ENCODE results near the gene PCSK9. TPM values are rescaled to one million over a fixed set of nuclear protein-coding genes. Genes with fewer than 3 reads are reported as not detected.

The PCSK9 gene
- total RNA-seq, 3 donors from 2014 or later = 0.15 to 0.16 TPM; not detected in 1

DNA sequence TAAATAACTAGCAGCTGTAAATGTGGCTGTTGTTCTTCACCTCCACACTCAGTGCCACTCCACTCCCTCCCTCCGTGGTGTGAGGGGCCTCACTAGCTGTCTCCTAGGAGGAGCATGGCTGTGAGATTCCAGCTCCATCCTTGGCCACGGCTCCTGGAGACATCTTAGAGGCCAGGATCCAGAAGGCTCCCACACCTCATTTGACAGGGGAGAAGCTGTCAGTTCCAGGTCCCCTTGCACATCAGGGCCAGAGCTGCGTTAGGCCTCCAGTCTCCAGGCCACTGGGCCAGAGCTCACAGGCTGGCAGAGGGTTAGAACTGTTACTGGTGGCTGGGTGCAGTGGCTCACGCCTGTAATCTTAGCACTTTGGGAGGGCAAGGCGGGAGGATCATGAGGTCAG is 15.0 kb downstream of the PCSK9 start:
- H3K27me3 ChIP-seq = no peaks in the 10 kb centered on the region
- DNase-seq (ENCODE audit: low spot score in 2 of 2) = no peak
- intact Hi-C loops (cut with DNase I; ENCODE audit: low total_unique reads) = no loop called here

GRCh38 chr1:55055084-55055882 is 15.9 kb downstream of the PCSK9 start:
- no peaks in the 10 kb centered on the region for H3K27me3 ChIP-seq
- no peaks in the 10 kb centered on the region for H3K36me3 ChIP-seq
- no peak overlapping the region for H3K4me3 ChIP-seq
- no peak for TF ChIP-seq POLR2AphosphoS5 (IDR thresholded peaks at IDR 0.05)
- TF ChIP-seq, protein P1, sequence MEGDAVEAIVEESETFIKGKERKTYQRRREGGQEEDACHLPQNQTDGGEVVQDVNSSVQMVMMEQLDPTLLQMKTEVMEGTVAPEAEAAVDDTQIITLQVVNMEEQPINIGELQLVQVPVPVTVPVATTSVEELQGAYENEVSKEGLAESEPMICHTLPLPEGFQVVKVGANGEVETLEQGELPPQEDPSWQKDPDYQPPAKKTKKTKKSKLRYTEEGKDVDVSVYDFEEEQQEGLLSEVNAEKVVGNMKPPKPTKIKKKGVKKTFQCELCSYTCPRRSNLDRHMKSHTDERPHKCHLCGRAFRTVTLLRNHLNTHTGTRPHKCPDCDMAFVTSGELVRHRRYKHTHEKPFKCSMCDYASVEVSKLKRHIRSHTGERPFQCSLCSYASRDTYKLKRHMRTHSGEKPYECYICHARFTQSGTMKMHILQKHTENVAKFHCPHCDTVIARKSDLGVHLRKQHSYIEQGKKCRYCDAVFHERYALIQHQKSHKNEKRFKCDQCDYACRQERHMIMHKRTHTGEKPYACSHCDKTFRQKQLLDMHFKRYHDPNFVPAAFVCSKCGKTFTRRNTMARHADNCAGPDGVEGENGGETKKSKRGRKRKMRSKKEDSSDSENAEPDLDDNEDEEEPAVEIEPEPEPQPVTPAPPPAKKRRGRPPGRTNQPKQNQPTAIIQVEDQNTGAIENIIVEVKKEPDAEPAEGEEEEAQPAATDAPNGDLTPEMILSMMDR (IDR thresholded peaks at IDR 0.05) = no peak
- no peak for TF ChIP-seq POLR2A (IDR thresholded peaks at IDR 0.05)
- no peaks in the 10 kb centered on the region for H3K4me1 ChIP-seq
- DNase-seq (ENCODE audit: low spot score in 2 of 2) = peak in 1 of 2 donors; percentile 20
- no peaks in the 10 kb centered on the region for H3K9me3 ChIP-seq
- H3K27ac ChIP-seq = no peak overlapping the region
- intact Hi-C loops (cut with DNase I; ENCODE audit: low total_unique reads) = no loop called here

More for the DNA sequence above, 15.0 kb downstream of the PCSK9 start:
- Histone ChIP-seq H3K4me1 (no peaks in the 10 kb centered on the region), H3K9me3 (no peaks in the 10 kb centered on the region), H3K4me3 (no peak overlapping the region), H3K36me3 (no peaks in the 10 kb centered on the region), H3K27ac (no peak overlapping the region)
- TF ChIP-seq, protein P1 (IDR thresholded peaks at IDR 0.05) = no peak
- TF ChIP-seq POLR2A (IDR thresholded peaks at IDR 0.05) (no peak), POLR2AphosphoS5 (IDR thresholded peaks at IDR 0.05) (no peak)

GRCh38 chr1:55055951-55056631 is 16.7 kb downstream of the PCSK9 start:
- Histone ChIP-seq H3K9me3 (no peaks in the 10 kb centered on the region), H3K4me1 (no peaks in the 10 kb centered on the region), H3K27ac (no peak overlapping the region), H3K27me3 (no peaks in the 10 kb centered on the region), H3K36me3 (no peaks in the 10 kb centered on the region), H3K4me3 (no peak overlapping the region)
- intact Hi-C loops (cut with DNase I; ENCODE audit: low total_unique reads) = no loop called here
- TF ChIP-seq POLR2AphosphoS5 (IDR thresholded peaks at IDR 0.05) = no peak
- TF ChIP-seq POLR2A (IDR thresholded peaks at IDR 0.05) = no peak
- TF ChIP-seq, protein P1 (IDR thresholded peaks at IDR 0.05) = no peak
- DNase-seq (ENCODE audit: low spot score in 2 of 2) = peak in 1 of 2 donors; percentile 45

DNA sequence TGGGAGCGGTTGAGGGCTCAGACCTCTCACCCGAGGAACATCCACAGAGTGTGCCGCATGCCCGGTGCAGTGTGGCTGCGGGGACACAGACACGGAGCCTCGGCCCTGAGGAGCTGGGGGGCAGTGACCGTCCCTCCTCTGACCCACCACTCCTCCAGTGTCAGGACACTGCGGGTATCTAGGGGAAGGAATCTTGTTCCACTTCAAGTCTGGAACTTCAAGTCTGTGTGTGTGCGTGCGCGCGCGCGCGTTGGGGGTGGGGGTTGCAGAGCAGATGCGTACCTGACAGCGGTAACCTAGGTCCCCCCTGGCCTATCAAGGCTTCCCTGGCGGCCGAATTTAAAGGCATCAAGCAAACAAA is 17.3 kb downstream of the PCSK9 start:
- no peak overlapping the region for H3K27ac ChIP-seq
- H3K27me3 ChIP-seq = no peaks in the 10 kb centered on the region
- H3K36me3 ChIP-seq = no peaks in the 10 kb centered on the region
- no peaks in the 10 kb centered on the region for H3K4me1 ChIP-seq
- TF ChIP-seq POLR2A (IDR thresholded peaks at IDR 0.05) (no peak), POLR2AphosphoS5 (IDR thresholded peaks at IDR 0.05) (no peak)
- TF ChIP-seq, protein P1 (IDR thresholded peaks at IDR 0.05) = no peak
- H3K9me3 ChIP-seq = no peaks in the 10 kb centered on the region
- H3K4me3 ChIP-seq = no peak overlapping the region
- intact Hi-C loops (cut with DNase I; ENCODE audit: low total_unique reads) = no loop called here
- DNase-seq (ENCODE audit: low spot score in 2 of 2) = no peak
